Ishikawa (cell line): Measurements from ENCODE around the gene PEAK1.

Source experiments
- EGR1 ChIP-seq: IDR thresholded peaks from 2 replicates; pipeline ENCODE4 v1.6.1; 2012
- EP300 ChIP-seq: IDR thresholded peaks from 2 replicates; pipeline ENCODE4 v1.6.1; 2012; ENCODE audit warnings: borderline replicate concordance
- FOXM1 ChIP-seq: IDR thresholded peaks from 2 replicates; pipeline ENCODE4 v1.6.1; 2012; ENCODE audit warnings: low read depth, borderline replicate concordance
- MAX ChIP-seq: IDR thresholded peaks from 2 replicates; pipeline ENCODE4 v1.6.1; 2012
- RAD21 ChIP-seq: IDR thresholded peaks from 2 replicates; pipeline ENCODE4 v1.6.1; 2012; ENCODE audit warnings: low read depth
- REST ChIP-seq: IDR thresholded peaks from 2 replicates; pipeline ENCODE4 v1.6.1; 2012; ENCODE audit warnings: low read depth, mild to moderate bottlenecking
- TEAD4 ChIP-seq: IDR thresholded peaks from 2 replicates; pipeline ENCODE4 v1.6.1; 2012

DNA sequence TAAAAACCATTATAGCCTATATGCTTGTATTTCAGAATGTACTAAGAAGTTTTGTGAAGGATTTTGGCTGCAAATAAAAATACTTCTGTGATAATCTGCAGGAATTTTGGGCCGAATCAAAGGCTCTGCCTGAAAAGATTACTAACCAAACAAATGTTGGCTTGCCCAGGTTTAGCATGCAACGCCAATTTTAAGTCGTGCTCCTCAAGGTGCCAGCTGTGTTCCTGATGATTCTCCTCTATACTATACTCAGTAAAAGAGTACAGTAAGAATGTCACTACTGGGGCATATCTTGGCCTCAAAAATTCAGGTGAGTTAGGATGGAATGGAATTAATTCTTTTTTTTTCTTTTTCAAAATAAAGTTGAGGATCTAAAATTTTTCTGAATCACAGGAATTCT lies 198.2 kb downstream of the PEAK1 start:
- TF ChIP-seq EP300 = no peak
- TF ChIP-seq MAX = no peak
- no peak for TF ChIP-seq REST
- TF ChIP-seq TEAD4 = no peak
- no peak for TF ChIP-seq EGR1
- no peak for TF ChIP-seq RAD21
- TF ChIP-seq FOXM1 = no peak
